ENCODE data around the gene HPS4.

The HPS4 gene

DNA sequence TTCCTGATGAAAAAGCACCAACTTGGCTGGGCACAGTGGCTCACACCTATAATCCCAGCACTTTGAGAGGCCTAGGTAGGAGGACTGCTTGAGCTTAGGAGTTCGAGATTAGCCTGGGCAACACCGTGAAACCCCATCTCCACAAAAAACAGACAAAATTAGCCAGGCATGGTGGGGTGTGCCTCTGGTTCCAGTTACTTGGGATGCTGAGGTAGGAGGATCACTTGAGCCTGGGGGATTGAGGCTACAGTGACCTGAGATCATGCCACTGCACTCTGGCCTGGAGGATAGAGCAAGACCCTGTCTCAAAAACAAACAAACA, 3.0 kb downstream of the HPS4 start:
- TF ChIP-seq, protein P1, sequence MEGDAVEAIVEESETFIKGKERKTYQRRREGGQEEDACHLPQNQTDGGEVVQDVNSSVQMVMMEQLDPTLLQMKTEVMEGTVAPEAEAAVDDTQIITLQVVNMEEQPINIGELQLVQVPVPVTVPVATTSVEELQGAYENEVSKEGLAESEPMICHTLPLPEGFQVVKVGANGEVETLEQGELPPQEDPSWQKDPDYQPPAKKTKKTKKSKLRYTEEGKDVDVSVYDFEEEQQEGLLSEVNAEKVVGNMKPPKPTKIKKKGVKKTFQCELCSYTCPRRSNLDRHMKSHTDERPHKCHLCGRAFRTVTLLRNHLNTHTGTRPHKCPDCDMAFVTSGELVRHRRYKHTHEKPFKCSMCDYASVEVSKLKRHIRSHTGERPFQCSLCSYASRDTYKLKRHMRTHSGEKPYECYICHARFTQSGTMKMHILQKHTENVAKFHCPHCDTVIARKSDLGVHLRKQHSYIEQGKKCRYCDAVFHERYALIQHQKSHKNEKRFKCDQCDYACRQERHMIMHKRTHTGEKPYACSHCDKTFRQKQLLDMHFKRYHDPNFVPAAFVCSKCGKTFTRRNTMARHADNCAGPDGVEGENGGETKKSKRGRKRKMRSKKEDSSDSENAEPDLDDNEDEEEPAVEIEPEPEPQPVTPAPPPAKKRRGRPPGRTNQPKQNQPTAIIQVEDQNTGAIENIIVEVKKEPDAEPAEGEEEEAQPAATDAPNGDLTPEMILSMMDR (IDR thresholded peaks at IDR 0.05; ENCODE audit: control insufficient read depth, extremely low read depth, insufficient read depth), result no peak
- H3K4me3 ChIP-seq (ENCODE audit: low read depth, low read length), result peak overlapping the region; percentile 40
- DNase-seq (ENCODE audit: low read depth), result no peak

DNA sequence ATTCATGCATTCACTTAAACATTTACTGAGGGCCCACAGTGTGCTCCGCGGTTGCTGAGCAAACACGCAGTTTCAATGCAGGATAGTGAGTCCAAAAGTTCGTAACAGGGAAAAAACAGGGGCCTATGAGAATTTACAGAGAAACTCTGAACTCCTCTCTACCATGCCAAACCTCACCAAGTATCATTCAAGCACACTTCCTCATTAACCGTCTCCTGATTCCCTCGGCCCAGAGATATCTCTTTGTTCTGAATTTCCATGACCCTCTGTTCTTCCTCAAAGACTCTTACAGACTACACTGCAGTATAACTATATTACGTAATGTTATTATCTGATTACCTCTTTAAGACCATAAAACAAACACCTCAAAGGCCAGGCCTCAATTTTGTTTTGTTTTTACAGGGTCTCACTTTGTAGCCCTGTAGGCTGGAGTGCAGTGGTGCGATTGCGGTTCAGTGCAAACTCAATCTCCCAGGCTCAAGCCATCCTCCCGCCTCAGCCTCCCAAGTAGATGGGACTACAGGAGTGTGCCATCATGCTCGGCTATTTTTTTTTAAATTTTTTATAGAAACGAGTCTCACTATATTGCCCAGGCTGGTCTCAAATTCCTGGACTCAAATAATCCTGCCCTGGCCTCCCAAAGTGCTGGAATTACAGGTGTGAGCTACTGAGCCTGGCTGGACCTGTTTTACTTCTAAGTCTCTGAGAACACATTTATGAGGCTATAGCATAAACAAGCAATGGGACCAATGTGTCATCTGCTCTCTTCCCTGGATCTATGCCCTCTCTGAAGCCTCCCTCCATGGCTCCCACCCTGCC, 3.6 kb downstream of the HPS4 start:
- TF ChIP-seq, protein P1 (IDR thresholded peaks at IDR 0.05; ENCODE audit: control insufficient read depth, extremely low read depth, insufficient read depth), result no peak
- peak; percentile 57 for DNase-seq (ENCODE audit: low read depth)
- H3K4me3 ChIP-seq (ENCODE audit: low read depth, low read length), result peak overlapping the region; percentile 40

DNA sequence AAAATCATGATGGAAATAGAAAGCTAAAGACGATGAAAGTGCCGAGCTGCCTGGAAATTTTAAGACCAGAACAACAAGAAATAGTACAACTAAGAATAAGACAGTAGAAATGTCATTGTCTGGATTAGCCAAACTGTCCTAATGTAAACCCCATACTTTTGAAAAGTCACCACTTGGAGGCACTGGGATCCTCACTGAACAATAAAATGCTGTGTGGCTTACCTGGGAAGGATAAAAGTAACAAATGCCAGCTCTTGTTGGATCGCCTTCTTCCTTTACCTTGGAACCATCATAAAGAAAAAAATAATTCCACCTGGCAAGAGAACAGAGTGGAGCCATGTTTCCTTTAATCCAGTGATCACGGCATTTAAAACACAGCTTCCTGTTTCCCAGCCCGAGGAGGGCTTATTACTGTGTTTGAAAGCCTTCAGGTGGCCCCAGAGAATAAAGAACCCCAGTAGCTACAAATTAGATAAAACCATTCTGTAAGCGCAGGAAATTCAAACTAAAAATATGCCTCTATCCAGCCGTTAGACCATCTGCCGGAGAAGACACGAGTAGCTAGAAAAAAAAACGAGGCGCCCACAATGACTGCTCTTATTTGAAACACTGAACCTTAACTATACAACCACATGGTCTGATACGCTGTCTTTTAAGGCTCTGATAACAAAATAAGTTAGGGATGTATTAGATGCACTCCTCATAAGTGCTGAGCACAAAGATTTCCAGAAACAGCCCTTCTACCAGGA, 4.4 kb downstream of the HPS4 start:
- DNase-seq (ENCODE audit: low read depth), result no peak
- peak overlapping the region; percentile 40 for H3K4me3 ChIP-seq (ENCODE audit: low read depth, low read length)
- TF ChIP-seq, protein P1 (IDR thresholded peaks at IDR 0.05; ENCODE audit: control insufficient read depth, extremely low read depth, insufficient read depth), result 0 out of 2 replicates have a peak, but pooled peaks have one; percentile 13

GRCh38 chr22:26477341-26477731, 6.2 kb downstream of the HPS4 start:
- TF ChIP-seq, protein P1 (IDR thresholded peaks at IDR 0.05; ENCODE audit: control insufficient read depth, extremely low read depth, insufficient read depth), result no peak
- no peak overlapping the region for H3K4me3 ChIP-seq (ENCODE audit: low read depth, low read length)
- no peak for DNase-seq (ENCODE audit: low read depth)

DNA sequence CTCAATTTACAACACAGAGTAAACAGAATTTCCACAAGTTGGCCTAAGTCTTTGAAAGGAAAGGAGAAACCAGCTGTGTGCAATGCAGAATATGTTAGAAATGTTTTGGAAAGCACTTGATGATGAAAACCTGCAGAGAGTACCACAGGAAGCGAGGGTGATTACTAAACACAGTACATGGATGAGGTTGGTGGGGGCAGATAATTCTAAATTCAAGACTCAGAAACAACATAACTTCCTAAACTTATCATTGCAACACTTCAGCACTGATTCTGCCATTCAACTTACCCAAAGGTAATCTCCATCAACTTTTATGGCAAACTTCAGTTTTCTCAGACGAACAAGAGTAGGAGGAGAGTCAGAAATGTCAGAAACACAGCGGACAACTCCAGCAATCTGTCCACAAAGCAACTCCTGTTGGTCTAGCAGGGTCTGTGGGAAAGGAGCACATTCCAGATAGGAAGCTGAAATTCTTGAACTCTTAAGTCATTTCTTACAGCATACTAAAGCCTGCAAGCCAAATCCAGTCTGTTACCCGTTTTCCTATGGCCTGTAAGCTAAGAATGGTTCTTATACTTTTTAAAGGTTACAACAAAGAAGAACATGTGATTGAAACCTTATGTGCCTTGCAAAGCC, 6.8 kb downstream of the HPS4 start:
- H3K4me3 ChIP-seq (ENCODE audit: low read depth, low read length), result no peak overlapping the region
- TF ChIP-seq, protein P1 (IDR thresholded peaks at IDR 0.05; ENCODE audit: control insufficient read depth, extremely low read depth, insufficient read depth), result no peak
- no peak for DNase-seq (ENCODE audit: low read depth)

DNA sequence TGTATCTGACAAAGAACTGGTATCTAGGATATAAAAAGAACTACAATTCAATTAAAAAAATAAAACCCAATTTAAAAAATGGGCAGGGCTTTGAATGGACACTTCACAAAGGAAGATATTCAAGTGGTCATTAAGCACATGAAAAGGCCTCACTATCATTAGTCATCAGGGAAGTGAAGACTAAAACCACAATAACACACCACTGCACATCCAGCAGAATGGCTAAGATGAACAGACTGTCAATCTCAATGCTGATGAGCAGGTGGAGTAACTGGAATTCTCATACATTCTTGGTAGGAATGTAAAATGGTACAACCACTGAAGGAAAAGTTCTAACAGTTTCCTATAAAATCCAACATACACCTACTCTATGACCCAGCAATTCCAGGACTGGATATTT, 8.9 kb downstream of the HPS4 start:
- TF ChIP-seq, protein P1 (IDR thresholded peaks at IDR 0.05; ENCODE audit: control insufficient read depth, extremely low read depth, insufficient read depth), result no peak
- DNase-seq (ENCODE audit: low read depth), result no peak
- no peak overlapping the region for H3K4me3 ChIP-seq (ENCODE audit: low read depth, low read length)

Data from LNCaP clone FGC (cell line).